ENCODE results near the gene PLEKHM1. TPM values are rescaled to one million over a fixed set of nuclear protein-coding genes. Genes with fewer than 3 reads are reported as not detected.
"Not testable (repeated sequence)": the region's sequence is repeated elsewhere in the genome, so short reads cannot be mapped to it uniquely, and the experiment has no call there.

The PLEKHM1 gene
- total RNA-seq, 1 experiment from 2014 or later = 28.5 TPM

GRCh38 chr17:45483177-45483576 lies 7.3 kb downstream of the PLEKHM1 start:
- H3K9me3 ChIP-seq (ENCODE audit: control insufficient read depth, insufficient read depth, low read depth, low read length); in situ Hi-C loops (cut with HindIII; ENCODE audit: low pct_unique_long_range_greater_than_20kb, low sequenced_read_pairs); H3K4me3 ChIP-seq (ENCODE audit: low read depth in 2 of 2, low read length in 2 of 2); CTCF ChIA-PET; BruUV-seq (replicated peaks); H3K27me3 ChIP-seq (ENCODE audit: control insufficient read depth, insufficient read depth, low read length); intact Hi-C loops (cut with micrococcal nuclease; ENCODE audit: unreplicated experiment); H3K4me1 ChIP-seq (ENCODE audit: control insufficient read depth, insufficient read depth, low read length); ATAC-seq; POLR2A ChIA-PET; DNase-seq (ENCODE audit: low read depth, low spot score); H3K27ac ChIP-seq (ENCODE audit: low read length); H3K36me3 ChIP-seq (ENCODE audit: control insufficient read depth, insufficient read depth, low read length): not testable (repeated sequence)

GRCh38 chr17:45482317-45482716 lies 8.2 kb downstream of the PLEKHM1 start:
- H3K36me3 ChIP-seq (ENCODE audit: control insufficient read depth, insufficient read depth, low read length); H3K4me3 ChIP-seq (ENCODE audit: low read depth in 2 of 2, low read length in 2 of 2); CTCF ChIA-PET; DNase-seq (ENCODE audit: low read depth, low spot score); H3K4me1 ChIP-seq (ENCODE audit: control insufficient read depth, insufficient read depth, low read length); intact Hi-C loops (cut with micrococcal nuclease; ENCODE audit: unreplicated experiment); POLR2A ChIA-PET; in situ Hi-C loops (cut with HindIII; ENCODE audit: low pct_unique_long_range_greater_than_20kb, low sequenced_read_pairs); H3K27me3 ChIP-seq (ENCODE audit: control insufficient read depth, insufficient read depth, low read length); ATAC-seq; H3K9me3 ChIP-seq (ENCODE audit: control insufficient read depth, insufficient read depth, low read depth, low read length); BruUV-seq (replicated peaks); H3K27ac ChIP-seq (ENCODE audit: low read length): not testable (repeated sequence)

- CTCF ChIA-PET; DNase-seq (ENCODE audit: low read depth, low spot score); BruUV-seq (replicated peaks); H3K9me3 ChIP-seq (ENCODE audit: control insufficient read depth, insufficient read depth, low read depth, low read length); H3K4me1 ChIP-seq (ENCODE audit: control insufficient read depth, insufficient read depth, low read length); H3K27me3 ChIP-seq (ENCODE audit: control insufficient read depth, insufficient read depth, low read length); H3K4me3 ChIP-seq (ENCODE audit: low read depth in 2 of 2, low read length in 2 of 2); in situ Hi-C loops (cut with HindIII; ENCODE audit: low pct_unique_long_range_greater_than_20kb, low sequenced_read_pairs); intact Hi-C loops (cut with micrococcal nuclease; ENCODE audit: unreplicated experiment); ATAC-seq; POLR2A ChIA-PET; H3K36me3 ChIP-seq (ENCODE audit: control insufficient read depth, insufficient read depth, low read length); H3K27ac ChIP-seq (ENCODE audit: low read length): not testable (repeated sequence)
Measured at GRCh38 chr17:45475436-45475835, 15.1 kb downstream of the PLEKHM1 start.

GRCh38 chr17:45472249-45472648 lies 18.3 kb downstream of the PLEKHM1 start:
- H3K9me3 ChIP-seq (ENCODE audit: control insufficient read depth, insufficient read depth, low read depth, low read length); BruUV-seq (replicated peaks); H3K4me3 ChIP-seq (ENCODE audit: low read depth in 2 of 2, low read length in 2 of 2); intact Hi-C loops (cut with micrococcal nuclease; ENCODE audit: unreplicated experiment); H3K27ac ChIP-seq (ENCODE audit: low read length); H3K4me1 ChIP-seq (ENCODE audit: control insufficient read depth, insufficient read depth, low read length); H3K36me3 ChIP-seq (ENCODE audit: control insufficient read depth, insufficient read depth, low read length); CTCF ChIA-PET; ATAC-seq; H3K27me3 ChIP-seq (ENCODE audit: control insufficient read depth, insufficient read depth, low read length); in situ Hi-C loops (cut with HindIII; ENCODE audit: low pct_unique_long_range_greater_than_20kb, low sequenced_read_pairs); DNase-seq (ENCODE audit: low read depth, low spot score); POLR2A ChIA-PET: not testable (repeated sequence)

GRCh38 chr17:45469204-45469563 lies 21.3 kb downstream of the PLEKHM1 start:
- H3K4me3 ChIP-seq (ENCODE audit: low read depth in 2 of 2, low read length in 2 of 2); H3K36me3 ChIP-seq (ENCODE audit: control insufficient read depth, insufficient read depth, low read length); ATAC-seq; H3K4me1 ChIP-seq (ENCODE audit: control insufficient read depth, insufficient read depth, low read length); H3K9me3 ChIP-seq (ENCODE audit: control insufficient read depth, insufficient read depth, low read depth, low read length); intact Hi-C loops (cut with micrococcal nuclease; ENCODE audit: unreplicated experiment); BruUV-seq (replicated peaks); H3K27me3 ChIP-seq (ENCODE audit: control insufficient read depth, insufficient read depth, low read length); CTCF ChIA-PET; DNase-seq (ENCODE audit: low read depth, low spot score); in situ Hi-C loops (cut with HindIII; ENCODE audit: low pct_unique_long_range_greater_than_20kb, low sequenced_read_pairs); POLR2A ChIA-PET; H3K27ac ChIP-seq (ENCODE audit: low read length): not testable (repeated sequence)

- intact Hi-C loops (cut with micrococcal nuclease; ENCODE audit: unreplicated experiment); CTCF ChIA-PET; BruUV-seq (replicated peaks): not testable (repeated sequence)
Measured at GRCh38 chr17:45468293-45469203, 22.0 kb downstream of the PLEKHM1 start.

GRCh38 chr17:45461524-45462327 lies 28.8 kb downstream of the PLEKHM1 start:
- H3K27ac ChIP-seq (ENCODE audit: low read length); H3K27me3 ChIP-seq (ENCODE audit: control insufficient read depth, insufficient read depth, low read length); H3K4me1 ChIP-seq (ENCODE audit: control insufficient read depth, insufficient read depth, low read length); H3K36me3 ChIP-seq (ENCODE audit: control insufficient read depth, insufficient read depth, low read length); CTCF ChIA-PET; DNase-seq (ENCODE audit: low read depth, low spot score); intact Hi-C loops (cut with micrococcal nuclease; ENCODE audit: unreplicated experiment); BruUV-seq (replicated peaks); H3K9me3 ChIP-seq (ENCODE audit: control insufficient read depth, insufficient read depth, low read depth, low read length); H3K4me3 ChIP-seq (ENCODE audit: low read depth in 2 of 2, low read length in 2 of 2); in situ Hi-C loops (cut with HindIII; ENCODE audit: low pct_unique_long_range_greater_than_20kb, low sequenced_read_pairs): not testable (repeated sequence)
- peak; percentile 97 for ATAC-seq
- POLR2A ChIA-PET = interaction anchor here (0.6 kb wide), 1 partner anchor 9 kb away, joined by 3 read pairs; no protein-coding TSS in a partner anchor

More at GRCh38 chr17:45468293-45469203, 22.0 kb downstream of the PLEKHM1 start:
- ATAC-seq; H3K9me3 ChIP-seq (ENCODE audit: control insufficient read depth, insufficient read depth, low read depth, low read length); H3K4me3 ChIP-seq (ENCODE audit: low read depth in 2 of 2, low read length in 2 of 2); DNase-seq (ENCODE audit: low read depth, low spot score); H3K27ac ChIP-seq (ENCODE audit: low read length); H3K36me3 ChIP-seq (ENCODE audit: control insufficient read depth, insufficient read depth, low read length); H3K4me1 ChIP-seq (ENCODE audit: control insufficient read depth, insufficient read depth, low read length); H3K27me3 ChIP-seq (ENCODE audit: control insufficient read depth, insufficient read depth, low read length); in situ Hi-C loops (cut with HindIII; ENCODE audit: low pct_unique_long_range_greater_than_20kb, low sequenced_read_pairs); POLR2A ChIA-PET: not testable (repeated sequence)

All from Panc1 (cell line).